HepG2 (cell line): Measurements from ENCODE around the gene ARL5B. TPM values are rescaled to one million over a fixed set of nuclear protein-coding genes. Genes with fewer than 3 reads are reported as not detected.
"Not testable (repeated sequence)": the region's sequence is repeated elsewhere in the genome, so short reads cannot be mapped to it uniquely, and the experiment has no call there.

Experiments
- ASH2L ChIP-seq: fragments of 300-600, 200-600 bp; sonication (generic); IDR thresholded peaks from 2 replicates; pipeline ENCODE4 v1.7.0; 2017; ENCODE audit warnings: low read depth, mild to moderate bottlenecking, moderate library complexity, mixed read lengths, low read length; ENCODE audit not compliant: insufficient read length
- CEBPG ChIP-seq: IDR thresholded peaks from 2 replicates; pipeline ENCODE4 v1.6.1; 2016
- EP300 ChIP-seq, 3 experiments: sonication (generic) in 1 of 3; formaldehyde crosslinking in 1 of 3; IDR thresholded peaks; 2 replicates each; pipeline versions ENCODE4 v1.5.1 to v1.6.1; 2011 to 2020; ENCODE audit warnings: low read depth in 2 of 3, low read length in 2 of 3, borderline replicate concordance in 1 of 3, improper control_type of control experiment in 1 of 3, mild to moderate bottlenecking in 1 of 3, missing genetic modification reagents in 1 of 3, moderate library complexity in 1 of 3
- FOXJ3 ChIP-seq: sonication (generic); formaldehyde crosslinking; IDR thresholded peaks from 2 replicates; pipeline ENCODE4 v1.4.0; 2020; ENCODE audit warnings: missing genetic modification reagents, mild to moderate bottlenecking, borderline replicate concordance
- FOXP4 ChIP-seq: sonication (generic); formaldehyde crosslinking; IDR thresholded peaks from 2 replicates; pipeline ENCODE4 v1.4.0; 2020; ENCODE audit warnings: missing genetic modification reagents
- GATAD1 ChIP-seq: IDR thresholded peaks from 2 replicates; pipeline ENCODE4 v1.6.1; 2016; ENCODE audit warnings: missing genetic modification reagents, missing compliant biosample characterization
- HDAC2 ChIP-seq: sonication (generic); formaldehyde crosslinking; IDR thresholded peaks from 2 replicates; pipeline ENCODE4 v1.4.0; 2020; ENCODE audit warnings: missing genetic modification reagents
- KLF11 ChIP-seq: IDR thresholded peaks from 2 replicates; pipeline ENCODE4 v1.6.1; 2016; ENCODE audit warnings: missing compliant biosample characterization
- KLF16 ChIP-seq, 2 experiments: sonication (generic) in 1 of 2; formaldehyde crosslinking in 1 of 2; IDR thresholded peaks; 2 replicates each; pipeline versions ENCODE4 v1.6.1 to v1.8.0; 2016 to 2023; ENCODE audit warnings: missing genetic modification reagents in 2 of 2, missing compliant biosample characterization in 1 of 2
- LCORL ChIP-seq, 2 experiments: fragments of 450-650 bp in 1 of 2; sonication (generic) in 1 of 2; formaldehyde crosslinking in 1 of 2; IDR thresholded peaks; 2 replicates each; pipeline versions ENCODE4 v1.5.0 to v1.6.1; 2017 to 2020; ENCODE audit warnings: antibody characterized with exemption in 1 of 2, missing genetic modification reagents in 1 of 2
- NCOR1 ChIP-seq: fragments of 200-600 bp; sonication (generic); IDR thresholded peaks from 2 replicates; pipeline ENCODE4 v1.7.0; 2017; ENCODE audit warnings: antibody characterized with exemption, low read length, borderline replicate concordance
- SOX13 ChIP-seq, 3 experiments: fragments of 450-650 bp in 1 of 3; sonication (generic) in 1 of 3; formaldehyde crosslinking in 1 of 3; IDR thresholded peaks in 2 of 3; conservative IDR thresholded peaks in 1 of 3; 2 replicates each; pipeline versions ENCODE4 v1.5.0 to v1.6.1; 2016 to 2020; ENCODE audit warnings: antibody characterized with exemption in 1 of 3, mild to moderate bottlenecking in 1 of 3, missing compliant biosample characterization in 1 of 3, missing genetic modification reagents in 1 of 3, moderate library complexity in 1 of 3
- TBL1XR1 ChIP-seq: fragments of 150-350 bp; IDR thresholded peaks from 2 replicates; pipeline ENCODE4 v1.6.1; 2014; ENCODE audit warnings: borderline replicate concordance, low read length; ENCODE audit not compliant: partially characterized antibody
- TCF7 ChIP-seq: sonication (generic); IDR thresholded peaks from 2 replicates; pipeline ENCODE4 v1.6.1; 2016; ENCODE audit warnings: antibody characterized with exemption, low read depth
- ZNF280D ChIP-seq: sonication (generic); formaldehyde crosslinking; IDR thresholded peaks from 2 replicates; pipeline ENCODE4 v1.5.1; 2020; ENCODE audit warnings: mild to moderate bottlenecking, missing genetic modification reagents
- ZSCAN9 ChIP-seq: IDR thresholded peaks from 2 replicates; pipeline ENCODE4 v1.6.1; 2016; ENCODE audit warnings: borderline replicate concordance
- polyA plus RNA-seq, 8 experiments: library from polyadenylated mRNA; depleted of rRNA in 3 of 8; stranded (reverse) in 7 of 8; unstranded in 1 of 8; fragments of >200 nt; fragmentation: Illumina TruSeq in 4 of 8; extraction: Trizol in 4 of 8; gene quantifications; 2 replicates each; pipeline versions ENCODE4 v1.2.1 to v1.2.3, GENCODE V29; 2011 to 2016; ENCODE audit warnings: low read depth in 4 of 8, missing spikeins in 1 of 8, mixed read lengths in 1 of 8; ENCODE audit not compliant: insufficient read depth in 1 of 8
- total RNA-seq, 5 experiments: library from RNA; depleted of rRNA; stranded (reverse); fragments of >200 nt; fragmentation: Illumina TruSeq; extraction: Trizol; gene quantifications; 2 replicates each; pipeline ENCODE4 v1.2.3, GENCODE V29; 2016; ENCODE audit warnings: low read depth in 1 of 5
- TF ChIP-seq, protein P1 (sequence below): IDR thresholded peaks from 2 replicates; pipeline ENCODE4 v1.6.1; 2016; ENCODE audit warnings: low read depth

Gene ARL5B
- total and polyA plus RNA-seq, 2 of the 13 experiments (the other 11 are each of a cell fraction or from before 2014, with no cell fraction given): 26.6 to 32.7 TPM

- not testable (repeated sequence) for TF ChIP-seq SOX13 (IDR thresholded peaks at IDR 0.05); LCORL (CRISPR knock-in tag; IDR thresholded peaks at IDR 0.05)
- peak in 1 of 2 experiments; percentile 75; a peak in 2 of 4 replicates for TF ChIP-seq SOX13 (CRISPR knock-in tag; conservative IDR thresholded peaks at IDR 0.05 in 1 of 2, IDR thresholded peaks at IDR 0.05 in 1 of 2)
- TF ChIP-seq KLF16 (CRISPR knock-in tag; IDR thresholded peaks at IDR 0.05): 0 out of 4 replicates have a peak, but pooled peaks of 1 of the 2 experiments have one; percentile 31
- TF ChIP-seq HDAC2 (CRISPR knock-in tag): peak; percentile 66
- peak; percentile 75 for TF ChIP-seq ZNF280D (CRISPR knock-in tag)
- TF ChIP-seq EP300 (IDR thresholded peaks at IDR 0.05; ENCODE audit: low read depth in 2 of 2, low read length in 2 of 2): peak in 1 of 2 experiments; percentile 79; a peak in 2 of 4 replicates
- TF ChIP-seq EP300 (CRISPR knock-in tag; IDR thresholded peaks at IDR 0.05; ENCODE audit: borderline replicate concordance): peak; percentile 40; the same call in 1 of the 2 replicates
- TF ChIP-seq GATAD1: peak; percentile 37; the same call in 1 of the 2 replicates
- TF ChIP-seq LCORL (IDR thresholded peaks at IDR 0.05): peak; percentile 40; the same call in 1 of the 2 replicates
- TF ChIP-seq, protein P1, sequence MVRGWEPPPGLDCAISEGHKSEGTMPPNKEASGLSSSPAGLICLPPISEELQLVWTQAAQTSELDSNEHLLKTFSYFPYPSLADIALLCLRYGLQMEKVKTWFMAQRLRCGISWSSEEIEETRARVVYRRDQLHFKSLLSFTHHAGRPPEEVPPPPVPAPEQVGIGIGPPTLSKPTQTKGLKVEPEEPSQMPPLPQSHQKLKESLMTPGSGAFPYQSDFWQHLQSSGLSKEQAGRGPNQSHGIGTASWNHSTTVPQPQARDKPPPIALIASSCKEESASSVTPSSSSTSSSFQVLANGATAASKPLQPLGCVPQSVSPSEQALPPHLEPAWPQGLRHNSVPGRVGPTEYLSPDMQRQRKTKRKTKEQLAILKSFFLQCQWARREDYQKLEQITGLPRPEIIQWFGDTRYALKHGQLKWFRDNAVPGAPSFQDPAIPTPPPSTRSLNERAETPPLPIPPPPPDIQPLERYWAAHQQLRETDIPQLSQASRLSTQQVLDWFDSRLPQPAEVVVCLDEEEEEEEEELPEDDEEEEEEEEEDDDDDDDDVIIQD: 0 out of 2 replicates have a peak, but pooled peaks have one; percentile 63
- TF ChIP-seq TCF7: 0 out of 2 replicates have a peak, but pooled peaks have one; percentile 33
- peak; percentile 78; the same call in 1 of the 2 replicates for TF ChIP-seq FOXJ3 (CRISPR knock-in tag)
- TF ChIP-seq NCOR1: peak; percentile 55; the same call in 1 of the 2 replicates
- TF ChIP-seq FOXP4 (CRISPR knock-in tag): peak; percentile 76
- peak; percentile 69 for TF ChIP-seq TBL1XR1
- peak; percentile 76 for TF ChIP-seq ZSCAN9 (CRISPR knock-in tag)
- peak; percentile 68; the same call in 1 of the 2 replicates for TF ChIP-seq KLF11 (CRISPR knock-in tag)
- peak; percentile 74 for TF ChIP-seq ASH2L
- peak; percentile 75 for TF ChIP-seq CEBPG (CRISPR knock-in tag)
Observed at GRCh38 chr10:18637400-18637799, 21.8 kb upstream of the ARL5B start (continued).
